Measurements from ENCODE around the gene NUF2.
"Not testable (repeated sequence)": the region's sequence is repeated elsewhere in the genome, so short reads cannot be mapped to it uniquely, and the experiment has no call there.

DNA sequence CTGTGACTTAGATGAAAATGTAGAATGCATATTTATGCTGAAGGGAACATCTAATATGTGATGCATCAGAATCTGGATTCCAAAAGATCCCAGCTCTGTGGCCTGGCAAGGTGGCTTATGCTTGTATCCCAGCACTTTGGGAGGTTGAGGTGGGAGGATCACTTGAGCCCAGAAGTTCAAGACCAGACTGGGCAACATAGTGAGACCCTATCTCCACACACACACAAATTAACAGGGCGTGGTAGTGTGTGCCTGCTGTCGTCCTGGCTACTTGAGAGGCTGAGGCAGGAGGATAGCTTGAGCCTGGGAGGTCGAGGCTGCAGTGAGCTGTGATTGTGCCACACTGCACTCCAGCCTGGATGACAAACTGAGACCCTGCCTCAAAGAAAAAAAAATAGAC, 1.6 kb downstream of the NUF2 start:
- not testable (repeated sequence) for TF ChIP-seq CTCF (IDR thresholded peaks at IDR 0.05; ENCODE audit: low read length); EZH2 (optimal IDR thresholded peaks at IDR 0.05; ENCODE audit: low read depth, low read length)

All from MM.1S (cell line).